ENCODE measurements around the gene PLPPR1. TPM values are rescaled to one million over a fixed set of nuclear protein-coding genes. Genes with fewer than 3 reads are reported as not detected.
A peak's percentile ranks its signal among the peaks of the same experiment; 100 is the strongest.

The PLPPR1 gene
- total RNA-seq, 1 donor = not detected

- no peak for DNase-seq (ENCODE audit: low read depth)
- TF ChIP-seq CTCF (IDR thresholded peaks at IDR 0.05; ENCODE audit: insufficient read depth, low read length) = no peak
- no peak overlapping the region for H3K4me3 ChIP-seq (ENCODE audit: low read depth, low read length)
Measured at GRCh38 chr9:101354765-101355708, 326.5 kb downstream of the PLPPR1 start.

- no peak for DNase-seq (ENCODE audit: low read depth)
- no peak for TF ChIP-seq CTCF (IDR thresholded peaks at IDR 0.05; ENCODE audit: insufficient read depth, low read length)
- no peak overlapping the region for H3K4me3 ChIP-seq (ENCODE audit: low read depth, low read length)
Measured at GRCh38 chr9:101356619-101357018, 328.1 kb downstream of the PLPPR1 start.

GRCh38 chr9:101359679-101360078, 331.2 kb downstream of the PLPPR1 start:
- H3K4me3 ChIP-seq (ENCODE audit: low read depth, low read length) = no peak overlapping the region
- TF ChIP-seq CTCF (IDR thresholded peaks at IDR 0.05; ENCODE audit: insufficient read depth, low read length) = no peak
- no peak for DNase-seq (ENCODE audit: low read depth)

- TF ChIP-seq CTCF (IDR thresholded peaks at IDR 0.05; ENCODE audit: insufficient read depth, low read length) = no peak
Measured at GRCh38 chr9:101360647-101361046, 332.1 kb downstream of the PLPPR1 start.

GRCh38 chr9:101362450-101362849, 333.9 kb downstream of the PLPPR1 start:
- no peak for DNase-seq (ENCODE audit: low read depth)
- no peak for TF ChIP-seq CTCF (IDR thresholded peaks at IDR 0.05; ENCODE audit: insufficient read depth, low read length)
- no peak overlapping the region for H3K4me3 ChIP-seq (ENCODE audit: low read depth, low read length)

More at GRCh38 chr9:101360647-101361046, 332.1 kb downstream of the PLPPR1 start:
- DNase-seq (ENCODE audit: low read depth) = no peak
- H3K4me3 ChIP-seq (ENCODE audit: low read depth, low read length) = no peak overlapping the region

GRCh38 chr9:101365181-101365580, 336.7 kb downstream of the PLPPR1 start:
- DNase-seq (ENCODE audit: low read depth) = peak; percentile 65
- no peak for TF ChIP-seq CTCF (IDR thresholded peaks at IDR 0.05; ENCODE audit: insufficient read depth, low read length)
- H3K4me3 ChIP-seq (ENCODE audit: low read depth, low read length) = no peak overlapping the region
